H9 (cell line): ENCODE measurements around the gene OR2F2. TPM values are rescaled to one million over a fixed set of nuclear protein-coding genes. Genes with fewer than 3 reads are reported as not detected.

Source experiments
- DNase-seq: peaks from one replicate; pipeline ENCODE4 v3.0.0-alpha.2; 2017
- H2AFZ ChIP-seq: one replicate; pipeline ENCODE4 v1.6.1; 2013; ENCODE audit warnings: mild to moderate bottlenecking, low read length, control low read depth, moderate library complexity
- H2AK5ac ChIP-seq: 2 replicates; pipeline ENCODE4 v1.6.1; 2013; ENCODE audit warnings: low read length, control low read depth, mixed read lengths; ENCODE audit not compliant: insufficient read length
- H2BK120ac ChIP-seq: one replicate; pipeline ENCODE4 v1.6.1; 2013; ENCODE audit warnings: low read depth, mild to moderate bottlenecking, low read length, control low read depth, inconsistent platforms; ENCODE audit not compliant: poor library complexity, severe bottlenecking
- H2BK12ac ChIP-seq: 2 replicates; pipeline ENCODE4 v1.6.1; 2013; ENCODE audit warnings: low read length, control low read depth, mixed read lengths, low read depth; ENCODE audit not compliant: insufficient read length
- H2BK15ac ChIP-seq: 2 replicates; pipeline ENCODE4 v1.6.1; 2013; ENCODE audit warnings: low read depth, low read length, control low read depth
- H2BK20ac ChIP-seq: one replicate; pipeline ENCODE4 v1.6.1; 2013; ENCODE audit warnings: low read depth, mild to moderate bottlenecking, low read length, control low read depth, inconsistent platforms; ENCODE audit not compliant: poor library complexity, severe bottlenecking
- H2BK5ac ChIP-seq: 2 replicates; pipeline ENCODE4 v1.6.1; 2013; ENCODE audit warnings: low read length, control low read depth, mixed read lengths; ENCODE audit not compliant: insufficient read length
- H3K14ac ChIP-seq: 2 replicates; pipeline ENCODE4 v1.6.1; 2013; ENCODE audit warnings: low read length, control low read depth; ENCODE audit not compliant: insufficient read depth
- H3K18ac ChIP-seq: 2 replicates; pipeline ENCODE4 v1.6.1; 2013; ENCODE audit warnings: low read depth, mild to moderate bottlenecking, mixed read lengths, low read length, control low read depth; ENCODE audit not compliant: insufficient read length
- H3K23ac ChIP-seq: 2 replicates; pipeline ENCODE4 v1.6.1; 2013; ENCODE audit warnings: low read length, control low read depth, mixed read lengths, low read depth; ENCODE audit not compliant: insufficient read length
- H3K23me2 ChIP-seq: 2 replicates; pipeline ENCODE4 v1.6.1; 2013; ENCODE audit warnings: low read depth, mild to moderate bottlenecking, mixed read lengths, low read length, control low read depth; ENCODE audit not compliant: insufficient read length, poor library complexity, severe bottlenecking
- H3K27ac ChIP-seq: 2 replicates; pipeline ENCODE4 v1.5.1; 2013; ENCODE audit warnings: low read length, control low read depth, mixed read lengths, low read depth; ENCODE audit not compliant: insufficient read length
- H3K27me3 ChIP-seq: 2 replicates; pipeline ENCODE4 v1.6.1; 2013; ENCODE audit warnings: low read length, control low read depth, inconsistent platforms; ENCODE audit not compliant: insufficient read depth
- H3K4ac ChIP-seq: 2 replicates; pipeline ENCODE4 v1.6.1; 2013; ENCODE audit warnings: low read depth, mild to moderate bottlenecking, control low read depth, inconsistent platforms, low read length, moderate library complexity
- H3K4me1 ChIP-seq: 2 replicates; pipeline ENCODE4 v1.6.1; 2013; ENCODE audit warnings: low read length, control low read depth, inconsistent platforms; ENCODE audit not compliant: insufficient read depth
- H3K4me2 ChIP-seq: 2 replicates; pipeline ENCODE4 v1.6.1; 2013; ENCODE audit warnings: low read length, control low read depth, mixed read lengths; ENCODE audit not compliant: insufficient read length, insufficient read depth
- H3K56ac ChIP-seq: 2 replicates; pipeline ENCODE4 v1.6.1; 2013; ENCODE audit warnings: low read depth, mild to moderate bottlenecking, mixed read lengths, low read length, control low read depth; ENCODE audit not compliant: insufficient read length
- H3K79me1 ChIP-seq: 2 replicates; pipeline ENCODE4 v1.6.1; 2013; ENCODE audit warnings: low read depth, mild to moderate bottlenecking, moderate library complexity, low read length, control low read depth, inconsistent platforms; ENCODE audit not compliant: insufficient read depth, poor library complexity, severe bottlenecking
- H3K79me2 ChIP-seq: 2 replicates; pipeline ENCODE4 v1.6.1; 2013; ENCODE audit warnings: low read length, control low read depth, inconsistent platforms; ENCODE audit not compliant: insufficient read depth
- H3K9ac ChIP-seq: 2 replicates; pipeline ENCODE4 v1.6.1; 2013; ENCODE audit warnings: low read length, control low read depth, mixed read lengths; ENCODE audit not compliant: insufficient read length; ENCODE audit errors: extremely low read depth
- H3K9me3 ChIP-seq: one replicate; pipeline ENCODE4 v1.6.1; 2013; ENCODE audit warnings: low read depth, low read length, inconsistent platforms; ENCODE audit not compliant: control insufficient read depth
- H3T11ph ChIP-seq: one replicate; pipeline ENCODE4 v1.6.1; 2013; ENCODE audit warnings: mild to moderate bottlenecking, low read length, control low read depth, inconsistent platforms
- H4K20me1 ChIP-seq: one replicate; pipeline ENCODE4 v1.6.1; 2013; ENCODE audit not compliant: control insufficient read depth, insufficient read length, insufficient read depth
- H4K5ac ChIP-seq: 2 replicates; pipeline ENCODE4 v1.6.1; 2013; ENCODE audit warnings: low read depth, mild to moderate bottlenecking, mixed read lengths, low read length, control low read depth; ENCODE audit not compliant: insufficient read length
- H4K8ac ChIP-seq: replicated peaks from 2 replicates; pipeline ENCODE4 v1.6.1; 2013; ENCODE audit warnings: low read length, control low read depth, mixed read lengths, low read depth; ENCODE audit not compliant: insufficient read length
- H4K91ac ChIP-seq: 2 replicates; pipeline ENCODE4 v1.6.1; 2013; ENCODE audit warnings: low read depth, mild to moderate bottlenecking, moderate library complexity, mixed read lengths, low read length, control low read depth; ENCODE audit not compliant: insufficient read length
- H3K27ac Mint-ChIP-seq, 3 experiments: 2 replicates in 2 of 3; 3 replicates in 1 of 3; pipeline ENCODE4 v1.8.0; 2020 to 2021; ENCODE audit warnings: mixed read lengths in 3 of 3, mild to moderate bottlenecking in 1 of 3, moderate library complexity in 1 of 3
- H3K27me3 Mint-ChIP-seq: 2 replicates; pipeline ENCODE4 v1.8.0; 2021; ENCODE audit warnings: low read depth, mild to moderate bottlenecking, moderate library complexity, mixed read lengths
- H3K36me3 Mint-ChIP-seq, 3 experiments: 2 replicates in 2 of 3; 3 replicates in 1 of 3; pipeline ENCODE4 v1.8.0; 2020 to 2021; ENCODE audit warnings: low read depth in 3 of 3, mixed read lengths in 3 of 3; ENCODE audit not compliant: insufficient read depth in 1 of 3
- H3K4me1 Mint-ChIP-seq, 2 experiments: 2 replicates each; pipeline ENCODE4 v1.8.0; 2020; ENCODE audit warnings: mixed read lengths in 2 of 2
- H3K4me3 Mint-ChIP-seq, 2 experiments: 2 replicates in 1 of 2; 3 replicates in 1 of 2; pipeline ENCODE4 v1.8.0; 2020 to 2021; ENCODE audit warnings: mild to moderate bottlenecking in 2 of 2, mixed read lengths in 2 of 2, moderate library complexity in 1 of 2
- H3K9me3 Mint-ChIP-seq, 2 experiments: 2 replicates in 1 of 2; 3 replicates in 1 of 2; pipeline ENCODE4 v1.8.0; 2020; ENCODE audit warnings: mild to moderate bottlenecking in 2 of 2, mixed read lengths in 2 of 2, moderate library complexity in 1 of 2
- CTCF ChIP-seq: fragments of 200-600 bp; sonication (generic); conservative IDR thresholded peaks from 3 replicates; pipeline ENCODE4 v1.8.0; 2021; ENCODE audit warnings: antibody characterized with exemption, mild to moderate bottlenecking
- WGBS: extraction: QIAGEN DNeasy Blood & Tissue Kit; methylation state at CpG from one replicate; pipeline ENCODE4 v1.1.7; 2013; ENCODE audit warnings: missing lambda C conversion rate, low lambda C conversion rate, mixed read lengths; ENCODE audit not compliant: insufficient read length; ENCODE audit errors: extremely low coverage; 5-methylcytosine and 5-hydroxymethylcytosine counted together
- total RNA-seq: library from RNA; stranded (reverse); gene quantifications from 2 replicates; pipeline ENCODE4 v1.2.1, GENCODE V29; 2021

OR2F2 gene
- total RNA-seq, 1 experiment from 2014 or later = not detected

- no peak for DNase-seq
- H2AFZ ChIP-seq = no peak overlapping the region
- H4K20me1 ChIP-seq = no peaks in the 10 kb centered on the region
- Mint-ChIP-seq H3K9me3 (no peaks in the 10 kb centered on the region; a peak in 1 of 5 replicates), H3K27me3 (peaks cover 9% of the 10 kb centered on the region), H3K27ac (no peak overlapping the region), H3K4me3 (no peak overlapping the region), H3K36me3 (no peaks in the 10 kb centered on the region), H3K4me1 (peaks cover 42 to 44% of the 10 kb centered on the region in 2 experiments)
- H3K18ac ChIP-seq = no peak overlapping the region
- H2BK12ac ChIP-seq = no peak overlapping the region
- no peak overlapping the region for H3K14ac ChIP-seq
- H3K56ac ChIP-seq = no peak overlapping the region
- no peak overlapping the region for H2BK120ac ChIP-seq
- H4K8ac ChIP-seq = no peak overlapping the region
- peaks cover under 1% of the 10 kb centered on the region; the same call in 1 of the 2 replicates for H3K79me2 ChIP-seq
- H3K79me1 ChIP-seq = no peaks in the 10 kb centered on the region
- TF ChIP-seq CTCF = no peak
- H2BK5ac ChIP-seq = no peak overlapping the region
- H3T11ph ChIP-seq = no peak overlapping the region
- H3K4ac ChIP-seq = no peak overlapping the region
- H3K4me1 ChIP-seq = peaks cover 5% of the 10 kb centered on the region; the same call in 1 of the 2 replicates
- H2BK15ac ChIP-seq = no peak overlapping the region
- no peak overlapping the region for H4K91ac ChIP-seq
- peaks cover 3% of the 10 kb centered on the region for H3K23me2 ChIP-seq
- H3K23ac ChIP-seq = no peak overlapping the region
- no peaks in the 10 kb centered on the region for H3K27me3 ChIP-seq
- no peak overlapping the region for H2AK5ac ChIP-seq
- WGBS = no CpG with 5 or more reads among the region's 9 CpGs
- no peak overlapping the region for H3K4me2 ChIP-seq
- no peak overlapping the region for H2BK20ac ChIP-seq
- no peak overlapping the region for H3K27ac ChIP-seq
- H4K5ac ChIP-seq = no peak overlapping the region
- H3K9me3 ChIP-seq = no peaks in the 10 kb centered on the region
- H3K9ac ChIP-seq = no peak overlapping the region
These were observed 28.9 kb upstream of the OR2F2 start for GRCh38 chr7:143906151-143906550.
